ENCODE results near the gene APOBEC3B. TPM values are rescaled to one million over a fixed set of nuclear protein-coding genes. Genes with fewer than 3 reads are reported as not detected.
"Not testable (repeated sequence)": the region's sequence is repeated elsewhere in the genome, so short reads cannot be mapped to it uniquely, and the experiment has no call there.

APOBEC3B gene
- total and polyA plus RNA-seq, 2 donors (not counting 1 experiment from before 2014, with no cell fraction given): 2.4 to 7.9 TPM

DNA sequence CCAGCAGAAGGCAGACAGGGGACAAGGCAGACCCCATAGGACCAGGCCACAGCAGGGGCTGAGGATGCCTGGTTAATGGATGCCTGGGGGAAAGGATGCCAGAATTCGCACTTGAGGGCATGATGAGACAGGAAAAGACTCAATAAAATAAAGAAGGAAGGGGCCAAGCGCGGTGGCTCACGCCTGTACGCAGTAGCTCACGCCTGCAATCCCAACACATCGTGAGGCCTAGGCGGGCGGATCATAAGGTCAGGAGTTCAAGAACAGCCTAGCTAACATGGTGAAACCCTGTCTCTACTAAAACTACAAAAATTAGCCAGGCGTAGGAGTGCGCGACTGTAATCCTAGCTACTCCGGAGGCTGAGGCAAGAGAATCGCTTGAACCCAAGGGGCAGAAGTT is 48.6 kb downstream of the APOBEC3B start:
- no peak overlapping the region for H3K27ac ChIP-seq (ENCODE audit: low read length in 2 of 2)
- peaks cover 2% of the 10 kb centered on the region for H4K20me1 ChIP-seq (ENCODE audit: control insufficient read depth, insufficient read depth, low read length, poor library complexity, severe bottlenecking)
- DNase-seq (no peak), ATAC-seq (ENCODE audit: low read depth) (no peak)
- H3K4me3 ChIP-seq (ENCODE audit: control extremely low read depth in 1 of 5, extremely low read depth in 1 of 5, insufficient read depth in 1 of 5, low read depth in 2 of 5, low read length in 4 of 5): no peak overlapping the region
- Mint-ChIP-seq H3K4me1 (peaks cover 9% of the 10 kb centered on the region), H3K27ac (no peak overlapping the region), H3K27me3 (no peaks in the 10 kb centered on the region), H3K4me3 (no peak overlapping the region), H3K9me3 (ENCODE audit: insufficient read depth) (no peaks in the 10 kb centered on the region)
- H3K9ac ChIP-seq (ENCODE audit: low read length): no peak overlapping the region
- H3K36me3 ChIP-seq (replicated peaks in 1 of 2; ENCODE audit: control extremely low read depth in 1 of 2, control insufficient read depth in 1 of 2, extremely low read depth in 1 of 2, insufficient read depth in 2 of 2, low read length in 1 of 2): peaks cover 0 to 8% of the 10 kb centered on the region in 2 experiments
- WGBS (ENCODE audit: insufficient coverage): 98% methylated on average over 3 of the region's 14 CpGs
- POLR2A ChIA-PET: no interaction called here
- intact Hi-C loops (cut with micrococcal nuclease): no loop called here
- no peak for TF ChIP-seq EZH2 (IDR thresholded peaks at IDR 0.05; ENCODE audit: borderline replicate concordance, insufficient read depth, low read depth, low read length, poor library complexity, severe bottlenecking)
- TF ChIP-seq, protein P1, sequence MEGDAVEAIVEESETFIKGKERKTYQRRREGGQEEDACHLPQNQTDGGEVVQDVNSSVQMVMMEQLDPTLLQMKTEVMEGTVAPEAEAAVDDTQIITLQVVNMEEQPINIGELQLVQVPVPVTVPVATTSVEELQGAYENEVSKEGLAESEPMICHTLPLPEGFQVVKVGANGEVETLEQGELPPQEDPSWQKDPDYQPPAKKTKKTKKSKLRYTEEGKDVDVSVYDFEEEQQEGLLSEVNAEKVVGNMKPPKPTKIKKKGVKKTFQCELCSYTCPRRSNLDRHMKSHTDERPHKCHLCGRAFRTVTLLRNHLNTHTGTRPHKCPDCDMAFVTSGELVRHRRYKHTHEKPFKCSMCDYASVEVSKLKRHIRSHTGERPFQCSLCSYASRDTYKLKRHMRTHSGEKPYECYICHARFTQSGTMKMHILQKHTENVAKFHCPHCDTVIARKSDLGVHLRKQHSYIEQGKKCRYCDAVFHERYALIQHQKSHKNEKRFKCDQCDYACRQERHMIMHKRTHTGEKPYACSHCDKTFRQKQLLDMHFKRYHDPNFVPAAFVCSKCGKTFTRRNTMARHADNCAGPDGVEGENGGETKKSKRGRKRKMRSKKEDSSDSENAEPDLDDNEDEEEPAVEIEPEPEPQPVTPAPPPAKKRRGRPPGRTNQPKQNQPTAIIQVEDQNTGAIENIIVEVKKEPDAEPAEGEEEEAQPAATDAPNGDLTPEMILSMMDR (IDR thresholded peaks at IDR 0.05): no peak
- H3K79me2 ChIP-seq (ENCODE audit: control insufficient read depth, insufficient read depth, low read length): peaks cover 4% of the 10 kb centered on the region
- H2AFZ ChIP-seq (ENCODE audit: insufficient read depth, low read depth, low read length, poor library complexity, severe bottlenecking): no peak overlapping the region
- H3K9me3 ChIP-seq (ENCODE audit: control extremely low read depth in 1 of 3, control insufficient read depth in 2 of 3, insufficient read depth in 1 of 3, low read length in 2 of 3): no peaks in the 10 kb centered on the region
- CTCF ChIA-PET: interaction anchor here (0.6 kb wide), 1 partner anchor 11 kb away, joined by 3 read pairs; no protein-coding TSS in a partner anchor
- H3K4me1 ChIP-seq (ENCODE audit: control insufficient read depth in 2 of 2, insufficient read depth in 2 of 2, low read length in 2 of 2): peaks cover 0 to 5% of the 10 kb centered on the region in 2 donors
- no peak overlapping the region for H3K4me2 ChIP-seq (replicated peaks; ENCODE audit: low read depth, low read length, poor library complexity, severe bottlenecking)
- H3K27me3 ChIP-seq (replicated peaks in 1 of 4; ENCODE audit: control extremely low read depth in 1 of 4, control insufficient read depth in 3 of 4, insufficient read depth in 4 of 4, low read length in 3 of 4): no peaks in the 10 kb centered on the region

DNA sequence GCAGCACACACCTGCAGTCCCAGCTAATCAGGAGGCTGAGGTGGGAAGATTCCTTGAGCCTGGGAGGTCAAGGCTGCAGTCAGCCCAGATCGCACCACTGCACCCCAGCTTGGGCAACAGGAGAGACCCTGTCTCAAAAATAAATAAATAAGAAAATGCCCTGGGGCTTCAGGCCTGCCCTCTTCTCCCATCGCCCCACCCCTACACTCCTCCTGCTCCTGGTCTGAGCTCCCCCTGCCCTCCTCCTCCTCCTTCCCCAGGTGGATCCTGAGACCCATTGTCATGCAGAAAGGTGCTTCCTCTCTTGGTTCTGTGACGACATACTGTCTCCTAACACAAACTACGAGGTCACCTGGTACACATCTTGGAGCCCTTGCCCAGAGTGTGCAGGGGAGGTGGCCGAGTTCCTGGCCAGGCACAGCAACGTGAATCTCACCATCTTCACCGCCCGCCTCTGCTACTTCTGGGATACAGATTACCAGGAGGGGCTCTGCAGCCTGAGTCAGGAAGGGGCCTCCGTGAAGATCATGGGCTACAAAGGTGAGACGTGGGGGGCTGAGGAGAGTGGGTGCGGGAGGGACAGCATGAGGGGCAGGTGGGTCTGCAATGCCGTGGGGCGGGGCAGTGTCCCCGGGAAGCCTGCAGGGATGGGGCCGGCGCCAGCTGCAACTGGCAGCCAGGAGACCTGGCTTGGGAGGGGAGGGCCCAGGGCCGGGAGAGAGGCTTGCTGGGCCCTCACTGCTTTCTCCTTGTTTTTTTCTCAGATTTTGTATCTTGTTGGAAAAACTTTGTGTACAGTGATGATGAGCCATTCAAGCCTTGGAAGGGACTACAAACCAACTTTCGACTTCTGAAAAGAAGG is 49.5 kb downstream of the APOBEC3B start:
- POLR2A ChIA-PET: interaction anchor here (0.7 kb wide), 1 partner anchor 1912 kb away, joined by 4 read pairs; no protein-coding TSS in a partner anchor
- DNase-seq; H4K20me1 ChIP-seq (ENCODE audit: control insufficient read depth, insufficient read depth, low read length, poor library complexity, severe bottlenecking); H3K9me3 Mint-ChIP-seq (ENCODE audit: insufficient read depth); CTCF ChIA-PET; H3K27ac ChIP-seq (ENCODE audit: low read length in 2 of 2); intact Hi-C loops (cut with micrococcal nuclease); H3K9ac ChIP-seq (ENCODE audit: low read length); H3K4me2 ChIP-seq (replicated peaks; ENCODE audit: low read depth, low read length, poor library complexity, severe bottlenecking); H3K27me3 Mint-ChIP-seq; H3K9me3 ChIP-seq (ENCODE audit: control extremely low read depth in 1 of 3, control insufficient read depth in 2 of 3, insufficient read depth in 1 of 3, low read length in 2 of 3); H3K27ac Mint-ChIP-seq; H2AFZ ChIP-seq (ENCODE audit: insufficient read depth, low read depth, low read length, poor library complexity, severe bottlenecking); H3K36me3 ChIP-seq (replicated peaks in 1 of 2; ENCODE audit: control extremely low read depth in 1 of 2, control insufficient read depth in 1 of 2, extremely low read depth in 1 of 2, insufficient read depth in 2 of 2, low read length in 1 of 2); H3K4me3 Mint-ChIP-seq; H3K4me1 Mint-ChIP-seq; ATAC-seq (ENCODE audit: low read depth); H3K27me3 ChIP-seq (replicated peaks in 1 of 4; ENCODE audit: control extremely low read depth in 1 of 4, control insufficient read depth in 3 of 4, insufficient read depth in 4 of 4, low read length in 3 of 4); H3K79me2 ChIP-seq (ENCODE audit: control insufficient read depth, insufficient read depth, low read length); H3K4me3 ChIP-seq (ENCODE audit: control extremely low read depth in 1 of 5, extremely low read depth in 1 of 5, insufficient read depth in 1 of 5, low read depth in 2 of 5, low read length in 4 of 5): not testable (repeated sequence)
- WGBS (ENCODE audit: insufficient coverage): 96% methylated on average over 13 of the region's 18 CpGs
- H3K4me1 ChIP-seq (ENCODE audit: control insufficient read depth in 2 of 2, insufficient read depth in 2 of 2, low read length in 2 of 2): peaks cover 4 to 14% of the 10 kb centered on the region in 2 donors

- not testable (repeated sequence) for ATAC-seq (ENCODE audit: low read depth)
These were observed 54.9 kb downstream of the APOBEC3B start for GRCh38 chr22:39037071-39037470.

More at GRCh38 chr22:39037071-39037470, 54.9 kb downstream of the APOBEC3B start:
- WGBS (ENCODE audit: insufficient coverage): 50% methylated on average over 1 of the region's 2 CpGs
- Mint-ChIP-seq H3K27ac (peak overlapping the region; percentile 41), H3K4me1 (peaks cover 27% of the 10 kb centered on the region)
- POLR2A ChIA-PET; CTCF ChIA-PET; H3K4me2 ChIP-seq (replicated peaks; ENCODE audit: low read depth, low read length, poor library complexity, severe bottlenecking); H3K36me3 ChIP-seq (replicated peaks in 1 of 2; ENCODE audit: control extremely low read depth in 1 of 2, control insufficient read depth in 1 of 2, extremely low read depth in 1 of 2, insufficient read depth in 2 of 2, low read length in 1 of 2); DNase-seq; H3K27me3 Mint-ChIP-seq; H3K9ac ChIP-seq (ENCODE audit: low read length); H3K9me3 Mint-ChIP-seq (ENCODE audit: insufficient read depth); H4K20me1 ChIP-seq (ENCODE audit: control insufficient read depth, insufficient read depth, low read length, poor library complexity, severe bottlenecking); intact Hi-C loops (cut with micrococcal nuclease); H3K4me3 ChIP-seq (ENCODE audit: control extremely low read depth in 1 of 5, extremely low read depth in 1 of 5, insufficient read depth in 1 of 5, low read depth in 2 of 5, low read length in 4 of 5); H3K9me3 ChIP-seq (ENCODE audit: control extremely low read depth in 1 of 3, control insufficient read depth in 2 of 3, insufficient read depth in 1 of 3, low read length in 2 of 3); H3K27me3 ChIP-seq (replicated peaks in 1 of 4; ENCODE audit: control extremely low read depth in 1 of 4, control insufficient read depth in 3 of 4, insufficient read depth in 4 of 4, low read length in 3 of 4); H3K27ac ChIP-seq (ENCODE audit: low read length in 2 of 2); H2AFZ ChIP-seq (ENCODE audit: insufficient read depth, low read depth, low read length, poor library complexity, severe bottlenecking); H3K4me3 Mint-ChIP-seq: not testable (repeated sequence)
- peaks cover 13 to 32% of the 10 kb centered on the region in 2 donors for H3K4me1 ChIP-seq (ENCODE audit: control insufficient read depth in 2 of 2, insufficient read depth in 2 of 2, low read length in 2 of 2)
- peaks cover 14% of the 10 kb centered on the region for H3K79me2 ChIP-seq (ENCODE audit: control insufficient read depth, insufficient read depth, low read length)
